Kidney (tissue), 22 donors: Measurements from ENCODE around the gene BCAS4. TPM values are rescaled to one million over a fixed set of nuclear protein-coding genes. Genes with fewer than 3 reads are reported as not detected.
A peak's percentile ranks its signal among the peaks of the same experiment; 100 is the strongest.

Experiments
- DNase-seq, 5 donors: peaks; one replicate each; pipeline ENCODE4 v3.0.0-alpha.2; 2013 to 2020
- FAIRE-seq: peaks from 2 replicates; lab custom pipeline; 2012; peaks lifted over from hg19 to GRCh38; lab: Jason Lieb, UNC
- H3K27ac ChIP-seq, 2 donors: one replicate each; pipeline ENCODE4 v1.7.0; 2013; ENCODE audit warnings: low read depth in 2 of 2, low read length in 2 of 2, inconsistent platforms in 1 of 2
- H3K27me3 ChIP-seq: one replicate; pipeline ENCODE4 v1.7.1; 2013; ENCODE audit warnings: low read length, inconsistent platforms; ENCODE audit not compliant: control insufficient read depth, insufficient read depth
- H3K36me3 ChIP-seq, 3 donors: one replicate each; pipeline versions ENCODE4 v1.7.0 to v1.7.1; 2013; ENCODE audit warnings: low read length in 3 of 3, control low read depth in 1 of 3, inconsistent platforms in 1 of 3; ENCODE audit not compliant: insufficient read depth in 3 of 3, control insufficient read depth in 2 of 3
- H3K4me1 ChIP-seq, 3 donors: one replicate each; pipeline versions ENCODE4 v1.7.0 to v1.7.1; 2013; ENCODE audit warnings: low read length in 3 of 3, inconsistent platforms in 1 of 3, low read depth in 1 of 3; ENCODE audit not compliant: control insufficient read depth in 2 of 3, insufficient read depth in 2 of 3
- H3K4me3 ChIP-seq, 3 donors: one replicate each; pipeline versions ENCODE4 v1.7.0 to v1.8.1; 2013; ENCODE audit warnings: low read length in 3 of 3, control low read depth in 1 of 3, inconsistent platforms in 1 of 3
- H3K9ac ChIP-seq, 3 donors: one replicate each; pipeline versions ENCODE4 v1.7.0 to v1.7.1; 2013; ENCODE audit warnings: low read length in 3 of 3, control low read depth in 1 of 3, inconsistent platforms in 1 of 3
- H3K9me3 ChIP-seq, 3 donors: one replicate each; pipeline versions ENCODE4 v1.7.0 to v1.7.1; 2013; ENCODE audit warnings: low read length in 3 of 3, control low read depth in 1 of 3, inconsistent platforms in 1 of 3; ENCODE audit not compliant: control insufficient read depth in 2 of 3, insufficient read depth in 1 of 3
- intact Hi-C: fragments of 100-400 bp; cut with DNase I; formaldehyde crosslinking; loops from one replicate; pipeline ENCODE4 v1.11.1; 2022
- long read RNA-seq, 10 donors: library from polyadenylated mRNA in 1 of 10; unstranded in 1 of 10; transcript quantifications; one replicate each; pipeline ENCODE4 v2.0.0 and lab custom pipeline, GENCODE V29; 2021 to 2026
- polyA plus RNA-seq: library from polyadenylated mRNA; stranded (reverse); fragments of 350-450 nt; fragmentation: Illumina TruSeq; extraction: RNeasy Lipid Tissue Mini Kit (QIAGEN cat#74804); gene quantifications from one replicate; pipeline ENCODE4 v1.2.3, GENCODE V29; 2014; ENCODE audit warnings: low read depth, low replicate concordance; ENCODE audit not compliant: insufficient read depth
- total RNA-seq: library from RNA; stranded (reverse); fragmentation: NEBNext Ultra II Directional; extraction: Animal tissue kit (Norgen Biotek cat#: 25700); gene quantifications from one replicate; pipeline ENCODE4 v1.2.1, GENCODE V29; 2021
- TF ChIP-seq, protein P1 (sequence below): IDR thresholded peaks from 3 replicates; pipeline ENCODE4 v1.5.1; 2012; ENCODE audit warnings: mild to moderate bottlenecking, moderate library complexity, borderline replicate concordance; ENCODE audit not compliant: insufficient read depth; ENCODE audit errors: extremely low read depth
- donor health status: control.
- donor health status: control.
- donor health status: control.
- donor health status: control.
- donor health status: control.
- donor health status: DM: yes; HTN: yes; CAD: no.
- donor health status: Normal renal cell carcinoma (clear cell type).

Gene BCAS4, protein sequence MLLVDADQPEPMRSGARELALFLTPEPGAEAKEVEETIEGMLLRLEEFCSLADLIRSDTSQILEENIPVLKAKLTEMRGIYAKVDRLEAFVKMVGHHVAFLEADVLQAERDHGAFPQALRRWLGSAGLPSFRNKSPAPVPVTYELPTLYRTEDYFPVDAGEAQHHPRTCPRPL
- 10.6 TPM for total RNA-seq
- 17.1 TPM for polyA plus RNA-seq
- long read RNA-seq, donor 1, full-length matches to known transcripts: 3 of 3 reads
- long read RNA-seq, donor 1, partial matches to known transcripts: 0 of 3 reads
- long read RNA-seq, donor 1, other reads (novel, unspliced or antisense): 0 of 3 reads
- long read RNA-seq, donor 2, full-length matches to known transcripts: 3 of 3 reads
- long read RNA-seq, donor 2, partial matches to known transcripts: 0 of 3 reads
- long read RNA-seq, donor 2, other reads (novel, unspliced or antisense): 0 of 3 reads
- long read RNA-seq, donor 3, full-length matches to known transcripts: 2 of 2 reads
- long read RNA-seq, donor 3, partial matches to known transcripts: 0 of 2 reads
- long read RNA-seq, donor 3, other reads (novel, unspliced or antisense): 0 of 2 reads
- long read RNA-seq, donor 4, full-length matches to known transcripts: 1 of 1 reads
- long read RNA-seq, donor 4, partial matches to known transcripts: 0 of 1 reads
- long read RNA-seq, donor 4, other reads (novel, unspliced or antisense): 0 of 1 reads
- long read RNA-seq, donor 5, full-length matches to known transcripts: 1 of 1 reads
- long read RNA-seq, donor 5, partial matches to known transcripts: 0 of 1 reads
- long read RNA-seq, donor 5, other reads (novel, unspliced or antisense): 0 of 1 reads
- long read RNA-seq, donor 6, full-length matches to known transcripts: 2 of 2 reads
- long read RNA-seq, donor 6, partial matches to known transcripts: 0 of 2 reads
- long read RNA-seq, donor 6, other reads (novel, unspliced or antisense): 0 of 2 reads
- long read RNA-seq, donor 7, full-length matches to known transcripts: 5 of 11 reads
- long read RNA-seq, donor 7, partial matches to known transcripts: 1 of 11 reads
- long read RNA-seq, donor 7, other reads (novel, unspliced or antisense): 5 of 11 reads
- long read RNA-seq, donor 8, full-length matches to known transcripts: 2 of 2 reads
- long read RNA-seq, donor 8, partial matches to known transcripts: 0 of 2 reads
- long read RNA-seq, donor 8, other reads (novel, unspliced or antisense): 0 of 2 reads
- long read RNA-seq, donor 9, full-length matches to known transcripts: 1 of 1 reads
- long read RNA-seq, donor 9, partial matches to known transcripts: 0 of 1 reads
- long read RNA-seq, donor 9, other reads (novel, unspliced or antisense): 0 of 1 reads
- long read RNA-seq, donor 10, full-length matches to known transcripts: 3 of 3 reads
- long read RNA-seq, donor 10, partial matches to known transcripts: 0 of 3 reads
- long read RNA-seq, donor 10, other reads (novel, unspliced or antisense): 0 of 3 reads

GRCh38 chr20:50794846-50795634, at the start of gene BCAS4:
TSS of gene BCAS4 (plus strand) at chr20:50795061. CDS start at chr20:50795084, 23 bp downstream.
- peak within 1 kb of the TSS in 1 of 2 donors; percentile 37 for H3K27ac ChIP-seq
- FAIRE-seq (no peak), DNase-seq (peak; percentile 89 to 93 (median 89))
- H3K9ac ChIP-seq: peak within 1 kb of the TSS; percentile 15 to 73 (median 65)
- no peaks in the 10 kb centered on the region for H3K9me3 ChIP-seq
- intact Hi-C loops: loop anchor here (10.0 kb wide), 1 partner anchor 130 kb away; no protein-coding TSS in a partner anchor
- TF ChIP-seq, protein P1, sequence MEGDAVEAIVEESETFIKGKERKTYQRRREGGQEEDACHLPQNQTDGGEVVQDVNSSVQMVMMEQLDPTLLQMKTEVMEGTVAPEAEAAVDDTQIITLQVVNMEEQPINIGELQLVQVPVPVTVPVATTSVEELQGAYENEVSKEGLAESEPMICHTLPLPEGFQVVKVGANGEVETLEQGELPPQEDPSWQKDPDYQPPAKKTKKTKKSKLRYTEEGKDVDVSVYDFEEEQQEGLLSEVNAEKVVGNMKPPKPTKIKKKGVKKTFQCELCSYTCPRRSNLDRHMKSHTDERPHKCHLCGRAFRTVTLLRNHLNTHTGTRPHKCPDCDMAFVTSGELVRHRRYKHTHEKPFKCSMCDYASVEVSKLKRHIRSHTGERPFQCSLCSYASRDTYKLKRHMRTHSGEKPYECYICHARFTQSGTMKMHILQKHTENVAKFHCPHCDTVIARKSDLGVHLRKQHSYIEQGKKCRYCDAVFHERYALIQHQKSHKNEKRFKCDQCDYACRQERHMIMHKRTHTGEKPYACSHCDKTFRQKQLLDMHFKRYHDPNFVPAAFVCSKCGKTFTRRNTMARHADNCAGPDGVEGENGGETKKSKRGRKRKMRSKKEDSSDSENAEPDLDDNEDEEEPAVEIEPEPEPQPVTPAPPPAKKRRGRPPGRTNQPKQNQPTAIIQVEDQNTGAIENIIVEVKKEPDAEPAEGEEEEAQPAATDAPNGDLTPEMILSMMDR: peak; percentile 98
- peaks cover 0 to 11% (median 0%) of the 10 kb centered on the region in 3 donors for H3K4me1 ChIP-seq
- peak within 1 kb of the TSS; percentile 0 to 71 (median 47) for H3K4me3 ChIP-seq
- no peaks in the 10 kb centered on the region for H3K36me3 ChIP-seq
- no peaks in the 10 kb centered on the region for H3K27me3 ChIP-seq

GRCh38 chr20:50745634-50746137, 49.2 kb upstream of the BCAS4 start:
- Histone ChIP-seq H3K9me3 (no peaks in the 10 kb centered on the region), H3K4me1 (peaks cover 0 to 61% (median 34%) of the 10 kb centered on the region in 3 donors), H3K9ac (no peak overlapping the region), H3K4me3 (no peak overlapping the region), H3K36me3 (peaks cover 0 to 16% (median 4%) of the 10 kb centered on the region in 3 donors), H3K27me3 (no peaks in the 10 kb centered on the region), H3K27ac (peak overlapping the region; percentile 20 to 63)
- TF ChIP-seq, protein P1: no peak
- FAIRE-seq (no peak), DNase-seq (peak in 1 of 5 donors; percentile 21)
- intact Hi-C loops: no loop called here
